Endothelial cell of umbilical vein (primary cell): Measurements from ENCODE around the gene KCNAB2. TPM values are rescaled to one million over a fixed set of nuclear protein-coding genes. Genes with fewer than 3 reads are reported as not detected.
A peak's percentile ranks its signal among the peaks of the same experiment; 100 is the strongest.

Experiments
- BruUV-seq: library from RNA; stranded (reverse); fragments of 400-500 nt; replicated peaks from 2 replicates; lab custom pipeline; 2021; lab: Mats Ljungman, UMichigan
- CTCF ChIA-PET: fragments of 300-600, 350-600 bp; sonication (Branson Sonifier 250); formaldehyde crosslinking; loops from one replicate; lab custom pipeline; 2021; ENCODE audit warnings: antibody characterized with exemption, inconsistent platforms; lab: Charles Lee
- POLR2A ChIA-PET: fragments of 300-600, 350-600 bp; sonication (Branson Sonifier 250); formaldehyde crosslinking; loops from one replicate; lab custom pipeline; 2021; ENCODE audit warnings: antibody characterized with exemption, inconsistent platforms; lab: Charles Lee
- DNase-seq: peaks from one replicate; pipeline ENCODE4 v3.0.0-alpha.2; 2011; ENCODE audit warnings: low read depth, low spot score
- FAIRE-seq: peaks from 2 replicates; lab custom pipeline; 2011; peaks lifted over from hg19 to GRCh38; lab: Jason Lieb, UNC
- H2AFZ ChIP-seq: 2 replicates; pipeline ENCODE4 v1.6.0; 2012; ENCODE audit warnings: low read depth, low read length, control low read depth, inconsistent platforms
- H3K27ac ChIP-seq: 2 replicates; pipeline ENCODE4 v1.5.1; 2011; ENCODE audit warnings: low read depth, mild to moderate bottlenecking, control low read depth, low read length, moderate library complexity; ENCODE audit not compliant: insufficient read depth
- H3K27me3 ChIP-seq, 2 experiments: 2 replicates each; pipeline versions ENCODE4 v1.6.0 to v1.6.1; 2011; ENCODE audit warnings: low read length in 2 of 2, mixed read lengths in 1 of 2; ENCODE audit not compliant: control insufficient read depth in 2 of 2, insufficient read depth in 2 of 2
- H3K36me3 ChIP-seq, 2 experiments: 2 replicates in 1 of 2; 3 replicates in 1 of 2; pipeline ENCODE4 v1.5.1; 2011; ENCODE audit warnings: low read length in 2 of 2, mild to moderate bottlenecking in 1 of 2, moderate library complexity in 1 of 2; ENCODE audit not compliant: control insufficient read depth in 2 of 2, insufficient read depth in 2 of 2; ENCODE audit errors: extremely low read depth in 1 of 2
- H3K4me1 ChIP-seq: 3 replicates; pipeline ENCODE4 v1.5.1; 2011; ENCODE audit warnings: mild to moderate bottlenecking, low read length; ENCODE audit not compliant: control insufficient read depth, insufficient read depth; ENCODE audit errors: extremely low read depth
- H3K4me2 ChIP-seq: 2 replicates; pipeline ENCODE4 v1.6.1; 2011; ENCODE audit warnings: low read length, control low read depth, mixed read lengths; ENCODE audit not compliant: insufficient read depth
- H3K4me3 ChIP-seq, 3 experiments: fragments of 200-600 bp in 1 of 3; sonication (generic), shearing (Covaris generic) in 1 of 3; replicated peaks in 1 of 3; 2 replicates each; pipeline ENCODE4 v1.5.1; 2011 to 2016; ENCODE audit warnings: control low read depth in 3 of 3, low read length in 3 of 3, mild to moderate bottlenecking in 2 of 3, inconsistent platforms in 1 of 3, low read depth in 1 of 3, moderate library complexity in 1 of 3; ENCODE audit not compliant: insufficient read depth in 1 of 3
- H3K79me2 ChIP-seq: 2 replicates; pipeline ENCODE4 v1.6.0; 2012; ENCODE audit warnings: low read length, inconsistent platforms; ENCODE audit not compliant: control insufficient read depth, insufficient read depth
- H3K9ac ChIP-seq: replicated peaks from 2 replicates; pipeline ENCODE3; 2011; ENCODE audit warnings: low read length, control low read depth; ENCODE audit not compliant: insufficient read depth; ENCODE audit errors: extremely low read depth
- H3K9me1 ChIP-seq: replicated peaks from 3 replicates; pipeline ENCODE4 v1.6.0; 2011; ENCODE audit warnings: mild to moderate bottlenecking, low read length; ENCODE audit not compliant: control insufficient read depth, insufficient read depth; ENCODE audit errors: extremely low read depth
- H3K9me3 ChIP-seq: replicated peaks from 2 replicates; pipeline ENCODE4 v1.5.1; 2012; ENCODE audit warnings: low read length, inconsistent platforms; ENCODE audit not compliant: control insufficient read depth, insufficient read depth
- H4K20me1 ChIP-seq: replicated peaks from 2 replicates; pipeline ENCODE3; 2011; ENCODE audit warnings: mild to moderate bottlenecking, low read length; ENCODE audit not compliant: control insufficient read depth, insufficient read depth; ENCODE audit errors: extremely low read depth
- FOS ChIP-seq: IDR thresholded peaks from 2 replicates; pipeline ENCODE4 v1.6.1; 2011; ENCODE audit warnings: mild to moderate bottlenecking, low read length, moderate library complexity, borderline replicate concordance; ENCODE audit not compliant: insufficient read depth
- POLR2AphosphoS5 ChIP-seq: IDR thresholded peaks from 2 replicates; pipeline ENCODE4 v1.6.1; 2012; ENCODE audit warnings: low read depth, mild to moderate bottlenecking, control low read depth, low read length, moderate library complexity; ENCODE audit not compliant: insufficient read depth
- dilution Hi-C: fragments of 300-500 bp; cut with MboI; formaldehyde crosslinking; loops from one replicate; pipeline ENCODE4 v1.15.0; 2019; ENCODE audit warnings: low sequenced_read_pairs; ENCODE audit not compliant: extremely low pct_ligation_motif_present
- intact Hi-C: fragments of 100-400 bp; cut with micrococcal nuclease; formaldehyde crosslinking; loops from one replicate; pipeline ENCODE4 v1.10.0; 2022
- polyA plus RNA-seq, 4 experiments: library from polyadenylated mRNA; depleted of rRNA in 3 of 4; stranded (reverse) in 3 of 4; unstranded in 1 of 4; fragments of >200 nt; gene quantifications; 2 replicates each; pipeline versions ENCODE4 v1.2.1 to v1.2.3, GENCODE V29; 2011 to 2012; ENCODE audit warnings: missing spikeins in 1 of 4
- total RNA-seq: library from RNA; stranded (reverse); gene quantifications from 2 replicates; pipeline ENCODE4 v1.2.3, GENCODE V29; 2021
- TF ChIP-seq, protein P1 (sequence below): IDR thresholded peaks from 2 replicates; pipeline ENCODE4 v1.6.1; 2011; ENCODE audit not compliant: insufficient read depth, insufficient read length

Gene KCNAB2
- total and polyA plus RNA-seq, 2 donors (not counting 3 experiments of a cell fraction or from before 2014, with no cell fraction given), result 2.4 to 3.8 TPM

DNA sequence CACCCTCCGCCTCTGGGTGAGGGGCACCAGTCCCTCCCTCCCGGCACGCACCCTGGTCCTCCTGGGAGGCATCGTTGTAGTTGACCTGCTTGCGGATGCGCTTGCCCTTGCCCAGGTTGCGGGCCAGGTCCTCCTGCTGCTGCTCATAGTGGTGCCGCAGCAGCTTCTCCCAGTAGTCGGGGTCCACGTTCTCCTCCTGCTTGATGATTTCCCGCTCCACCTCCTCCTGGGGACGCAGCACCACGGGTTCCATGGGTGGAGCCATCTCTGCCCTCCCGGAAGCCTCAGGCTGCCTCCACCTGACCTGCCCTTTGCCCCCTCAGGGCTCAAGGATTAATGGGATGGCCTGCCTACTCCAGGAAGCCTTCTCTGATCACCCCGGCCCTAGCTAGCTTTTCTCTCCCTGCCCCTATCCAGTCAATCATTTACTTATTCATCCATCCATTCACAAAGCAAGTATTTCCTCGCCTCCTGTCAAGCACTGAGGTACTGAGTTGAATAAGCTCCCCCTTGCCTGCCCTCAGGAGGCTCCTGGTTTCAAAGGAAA, 80.9 kb downstream of the KCNAB2 start:
- DNase-seq, result no peak
- Histone ChIP-seq H3K4me3 (no peak overlapping the region), H3K79me2 (no peaks in the 10 kb centered on the region), H3K4me2 (no peak overlapping the region), H3K27me3 (no peaks in the 10 kb centered on the region), H3K9me3 (no peaks in the 10 kb centered on the region), H3K36me3 (no peaks in the 10 kb centered on the region), H2AFZ (no peak overlapping the region), H3K27ac (no peak overlapping the region), H3K4me1 (no peaks in the 10 kb centered on the region), H4K20me1 (no peaks in the 10 kb centered on the region), H3K9me1 (no peaks in the 10 kb centered on the region), H3K9ac (no peak overlapping the region)
- no TSS peak for BruUV-seq
- POLR2A ChIA-PET, result no interaction called here
- FAIRE-seq, result no peak
- CTCF ChIA-PET, result interaction anchor here (1.0 to 1.4 kb wide), 2 partner anchors 11 to 78 kb away, joined by 3 read pairs; no protein-coding TSS in a partner anchor
- TF ChIP-seq POLR2AphosphoS5, result no peak
- intact Hi-C loops, result loop anchor here (1.0 kb wide), 1 partner anchor 22 kb away; no protein-coding TSS in a partner anchor
- dilution Hi-C loops, result no loop called here

DNA sequence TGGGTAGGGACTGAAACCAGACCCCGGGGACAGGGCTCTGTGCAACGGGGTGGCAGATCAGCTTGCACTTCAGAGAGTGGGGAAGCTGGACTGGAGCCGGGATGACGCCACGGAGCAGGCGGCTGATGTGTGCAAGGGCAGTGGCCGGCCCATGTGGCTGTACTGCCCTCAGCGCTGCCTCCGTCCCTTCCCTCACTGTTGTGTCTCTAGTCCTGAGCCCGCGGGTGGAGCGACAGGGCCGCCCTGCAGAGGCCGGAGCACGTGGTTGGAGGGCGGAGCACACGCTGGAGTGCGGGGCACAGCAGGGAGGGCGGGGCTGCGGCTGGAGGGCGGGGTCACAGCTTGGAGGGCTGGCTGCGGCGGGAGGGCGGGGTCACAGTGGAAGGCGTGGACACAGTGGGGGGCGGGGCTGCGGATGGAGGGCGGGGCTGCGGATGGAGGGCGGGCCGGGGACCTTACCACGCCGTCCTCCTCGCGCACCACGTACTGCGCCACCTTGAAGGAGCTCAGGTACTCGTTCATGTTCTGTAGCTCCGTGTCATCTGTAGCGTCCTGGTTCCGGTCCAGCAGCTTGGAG, 82.0 kb downstream of the KCNAB2 start:
- no peaks in the 10 kb centered on the region for H3K27me3 ChIP-seq
- no peaks in the 10 kb centered on the region for H3K4me1 ChIP-seq
- H3K9me1 ChIP-seq, result no peaks in the 10 kb centered on the region
- DNase-seq (peak; percentile 56), FAIRE-seq (peak; percentile 80)
- ChIA-PET POLR2A (interaction anchor here (0.5 to 0.6 kb wide), 2 partner anchors 21 to 65 kb away, joined by 9 to 11 read pairs; no protein-coding TSS in a partner anchor), CTCF (interaction anchor here (1.0 to 1.4 kb wide), 2 partner anchors 12 to 77 kb away, joined by 3 read pairs; no protein-coding TSS in a partner anchor)
- TF ChIP-seq, protein P1, sequence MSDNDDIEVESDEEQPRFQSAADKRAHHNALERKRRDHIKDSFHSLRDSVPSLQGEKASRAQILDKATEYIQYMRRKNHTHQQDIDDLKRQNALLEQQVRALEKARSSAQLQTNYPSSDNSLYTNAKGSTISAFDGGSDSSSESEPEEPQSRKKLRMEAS, result peak; percentile 75
- no peak for TF ChIP-seq FOS
- dilution Hi-C loops (no loop called here), intact Hi-C loops (loop anchor here (1.0 kb wide), 1 partner anchor 21 kb away; no protein-coding TSS in a partner anchor)
- no peak overlapping the region for H3K27ac ChIP-seq
- no peak overlapping the region for H3K4me2 ChIP-seq
- no peaks in the 10 kb centered on the region for H3K79me2 ChIP-seq
- no peaks in the 10 kb centered on the region for H4K20me1 ChIP-seq
- no TSS peak for BruUV-seq
- H3K9ac ChIP-seq, result no peak overlapping the region
- H3K36me3 ChIP-seq, result no peaks in the 10 kb centered on the region
- H2AFZ ChIP-seq, result peak overlapping the region; percentile 77
- no peaks in the 10 kb centered on the region for H3K9me3 ChIP-seq
- H3K4me3 ChIP-seq, result no peak overlapping the region
